Gastrocnemius medialis (tissue), 4 donors: ENCODE results near the gene DUS1L.

Source experiments
- POLR2A ChIP-seq, 2 donors: fragments of 450-650 bp; IDR thresholded peaks; one replicate each; pipeline ENCODE4 v1.6.1; 2017; ENCODE audit warnings: antibody characterized with exemption in 2 of 2, mild to moderate bottlenecking in 2 of 2, moderate library complexity in 2 of 2
- TF ChIP-seq, protein P1 (sequence below), 5 experiments: fragments of 450-650 bp in 3 of 5; fragments of 200-600 bp in 2 of 5; sonication (generic) in 2 of 5; IDR thresholded peaks in 4 of 5; conservative IDR thresholded peaks in 1 of 5; 1 replicate in 4 of 5; 2 replicates in 1 of 5; pipeline ENCODE4 v1.5.1; 2016 to 2019; ENCODE audit warnings: antibody characterized with exemption in 5 of 5, mild to moderate bottlenecking in 3 of 5, moderate library complexity in 3 of 5

DNA sequence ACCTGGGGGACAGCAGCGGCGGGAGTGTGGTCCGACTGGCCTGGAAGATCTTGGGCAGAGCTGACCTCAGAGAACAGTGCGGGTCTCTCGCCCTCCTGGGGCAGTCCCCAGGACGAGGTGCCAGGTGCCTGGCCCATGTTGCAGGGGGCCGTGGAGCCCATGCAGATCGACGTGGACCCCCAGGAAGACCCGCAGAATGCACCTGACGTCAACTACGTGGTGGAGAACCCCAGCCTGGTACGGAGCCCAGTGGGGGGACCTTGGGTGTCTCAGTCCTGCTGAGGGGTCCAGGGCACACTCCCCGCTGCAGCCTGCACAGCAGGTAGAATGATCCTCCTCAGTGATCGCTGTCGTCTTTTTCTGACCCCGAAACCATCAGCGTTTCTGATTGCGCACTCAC, 12.5 kb downstream of the DUS1L start:
- no peak for TF ChIP-seq POLR2A (IDR thresholded peaks at IDR 0.05)
- TF ChIP-seq, protein P1, sequence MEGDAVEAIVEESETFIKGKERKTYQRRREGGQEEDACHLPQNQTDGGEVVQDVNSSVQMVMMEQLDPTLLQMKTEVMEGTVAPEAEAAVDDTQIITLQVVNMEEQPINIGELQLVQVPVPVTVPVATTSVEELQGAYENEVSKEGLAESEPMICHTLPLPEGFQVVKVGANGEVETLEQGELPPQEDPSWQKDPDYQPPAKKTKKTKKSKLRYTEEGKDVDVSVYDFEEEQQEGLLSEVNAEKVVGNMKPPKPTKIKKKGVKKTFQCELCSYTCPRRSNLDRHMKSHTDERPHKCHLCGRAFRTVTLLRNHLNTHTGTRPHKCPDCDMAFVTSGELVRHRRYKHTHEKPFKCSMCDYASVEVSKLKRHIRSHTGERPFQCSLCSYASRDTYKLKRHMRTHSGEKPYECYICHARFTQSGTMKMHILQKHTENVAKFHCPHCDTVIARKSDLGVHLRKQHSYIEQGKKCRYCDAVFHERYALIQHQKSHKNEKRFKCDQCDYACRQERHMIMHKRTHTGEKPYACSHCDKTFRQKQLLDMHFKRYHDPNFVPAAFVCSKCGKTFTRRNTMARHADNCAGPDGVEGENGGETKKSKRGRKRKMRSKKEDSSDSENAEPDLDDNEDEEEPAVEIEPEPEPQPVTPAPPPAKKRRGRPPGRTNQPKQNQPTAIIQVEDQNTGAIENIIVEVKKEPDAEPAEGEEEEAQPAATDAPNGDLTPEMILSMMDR (IDR thresholded peaks at IDR 0.05 in 4 of 5, conservative IDR thresholded peaks at IDR 0.05 in 1 of 5), result no peak
